Fibroblast of lung (primary cell): ENCODE results near the gene SEPHS2.

Experiments
- EZH2 ChIP-seq: IDR thresholded peaks from 2 replicates; pipeline ENCODE4 v1.5.1; 2012; ENCODE audit warnings: low read length, control low read depth, mild to moderate bottlenecking; ENCODE audit errors: missing control alignments
- TF ChIP-seq, protein P1 (sequence below), 2 donors: IDR thresholded peaks in 1 of 2; conservative IDR thresholded peaks in 1 of 2; 1 replicate in 1 of 2; 2 replicates in 1 of 2; pipeline ENCODE4 v1.5.1; 2011 to 2012; ENCODE audit warnings: low read length in 2 of 2, control low read depth in 1 of 2, inconsistent platforms in 1 of 2, low read depth in 1 of 2, mild to moderate bottlenecking in 1 of 2

DNA sequence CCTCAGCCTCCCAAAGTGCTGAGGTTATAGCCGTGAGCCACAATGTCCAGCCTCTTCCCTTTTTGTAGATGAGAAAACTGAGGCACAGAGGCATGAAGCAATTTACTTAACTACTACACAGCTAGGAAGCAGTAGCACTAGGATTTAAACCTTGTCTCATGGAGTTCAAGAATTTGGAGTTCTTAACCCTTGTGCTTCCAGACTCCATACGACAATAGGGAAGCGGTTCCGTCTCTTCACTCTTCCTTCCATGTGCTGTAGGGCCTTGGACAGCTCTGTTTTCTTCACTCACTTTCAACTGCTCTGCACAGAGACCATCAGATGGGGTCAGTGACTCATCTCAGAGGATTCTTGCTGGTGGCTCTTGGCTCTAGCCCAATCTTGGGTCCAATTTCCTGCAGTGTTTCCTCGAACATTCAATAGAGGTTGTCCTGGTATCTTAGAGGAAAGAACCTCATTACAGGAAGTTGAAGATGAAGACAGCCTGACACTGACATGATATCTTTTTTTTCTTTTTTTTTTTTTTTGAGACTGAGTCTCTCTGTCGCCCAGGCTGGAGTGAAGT is 46.2 kb upstream of the SEPHS2 start:
- TF ChIP-seq, protein P1, sequence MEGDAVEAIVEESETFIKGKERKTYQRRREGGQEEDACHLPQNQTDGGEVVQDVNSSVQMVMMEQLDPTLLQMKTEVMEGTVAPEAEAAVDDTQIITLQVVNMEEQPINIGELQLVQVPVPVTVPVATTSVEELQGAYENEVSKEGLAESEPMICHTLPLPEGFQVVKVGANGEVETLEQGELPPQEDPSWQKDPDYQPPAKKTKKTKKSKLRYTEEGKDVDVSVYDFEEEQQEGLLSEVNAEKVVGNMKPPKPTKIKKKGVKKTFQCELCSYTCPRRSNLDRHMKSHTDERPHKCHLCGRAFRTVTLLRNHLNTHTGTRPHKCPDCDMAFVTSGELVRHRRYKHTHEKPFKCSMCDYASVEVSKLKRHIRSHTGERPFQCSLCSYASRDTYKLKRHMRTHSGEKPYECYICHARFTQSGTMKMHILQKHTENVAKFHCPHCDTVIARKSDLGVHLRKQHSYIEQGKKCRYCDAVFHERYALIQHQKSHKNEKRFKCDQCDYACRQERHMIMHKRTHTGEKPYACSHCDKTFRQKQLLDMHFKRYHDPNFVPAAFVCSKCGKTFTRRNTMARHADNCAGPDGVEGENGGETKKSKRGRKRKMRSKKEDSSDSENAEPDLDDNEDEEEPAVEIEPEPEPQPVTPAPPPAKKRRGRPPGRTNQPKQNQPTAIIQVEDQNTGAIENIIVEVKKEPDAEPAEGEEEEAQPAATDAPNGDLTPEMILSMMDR (conservative IDR thresholded peaks at IDR 0.05 in 1 of 2, IDR thresholded peaks at IDR 0.05 in 1 of 2; ENCODE audit: low read depth in 1 of 2, low read length in 2 of 2), result no peak
- no peak for TF ChIP-seq EZH2
